H1 (cell line): ENCODE measurements around the gene PLLP. TPM values are rescaled to one million over a fixed set of nuclear protein-coding genes. Genes with fewer than 3 reads are reported as not detected.

Source experiments
- BACH1 ChIP-seq: IDR thresholded peaks from 2 replicates; pipeline ENCODE4 v1.6.1; 2012; ENCODE audit warnings: low read length, improper control_type of control experiment
- CHD7 ChIP-seq: fragments of 300-600 bp; sonication (generic); IDR thresholded peaks from 2 replicates; pipeline ENCODE4 v1.7.1; 2012; ENCODE audit warnings: low read length, moderate library complexity, mild to moderate bottlenecking, inconsistent platforms; ENCODE audit not compliant: insufficient replicate concordance
- EP300 ChIP-seq, 2 experiments: IDR thresholded peaks; 1 replicate in 1 of 2; 2 replicates in 1 of 2; pipeline ENCODE4 v1.6.1; 2011 to 2012; ENCODE audit warnings: low read depth in 2 of 2, low read length in 2 of 2, mild to moderate bottlenecking in 2 of 2, borderline replicate concordance in 1 of 2, inconsistent platforms in 1 of 2, moderate library complexity in 1 of 2
- JUND ChIP-seq: IDR thresholded peaks from 2 replicates; pipeline ENCODE4 v1.6.1; 2011; ENCODE audit warnings: mild to moderate bottlenecking, improper control_type of control experiment, low read length
- MAX ChIP-seq: IDR thresholded peaks from 2 replicates; pipeline ENCODE4 v1.6.1; 2012; ENCODE audit warnings: inconsistent platforms
- NRF1 ChIP-seq: IDR thresholded peaks from 2 replicates; pipeline ENCODE4 v1.6.1; 2011; ENCODE audit warnings: mild to moderate bottlenecking, low read depth, low read length, improper control_type of control experiment
- POLR2AphosphoS5 ChIP-seq: IDR thresholded peaks from 2 replicates; pipeline ENCODE4 v1.6.1; 2011; ENCODE audit warnings: low read depth, low read length
- SP4 ChIP-seq: IDR thresholded peaks from 2 replicates; pipeline ENCODE4 v1.6.1; 2012; ENCODE audit warnings: low read length, inconsistent platforms
- YY1 ChIP-seq: IDR thresholded peaks from 2 replicates; pipeline ENCODE4 v1.6.1; 2011; ENCODE audit warnings: low read depth, mild to moderate bottlenecking, low read length
- polyA plus RNA-seq, 7 experiments: library from polyadenylated mRNA; depleted of rRNA in 3 of 7; stranded (reverse) in 5 of 7; unstranded in 2 of 7; fragments of >200 nt in 5 of 7; fragments of 200-250 nt in 2 of 7; gene quantifications; 1 replicate in 5 of 7; 2 replicates in 1 of 7; 4 replicates in 1 of 7; pipeline versions ENCODE4 v1.2.1 to v1.2.3, GENCODE V29; 2011 to 2013; ENCODE audit warnings: missing spikeins in 2 of 7, mixed read lengths in 2 of 7
- total RNA-seq: library from RNA; stranded (reverse); fragmentation: NEBNext Ultra II Directional; extraction: Animal tissue kit (Norgen Biotek cat#: 25700); gene quantifications from 2 replicates; pipeline ENCODE4 v1.2.1, GENCODE V29; 2021

The PLLP gene
- total and polyA plus RNA-seq, 2 of the 8 experiments (the other 6 are each of a cell fraction or from before 2014, with no cell fraction given): 2.9 to 10.6 TPM

- TF ChIP-seq YY1 (no peak), MAX (no peak), SP4 (no peak), NRF1 (no peak), BACH1 (no peak), EP300 (IDR thresholded peaks at IDR 0.05; ENCODE audit: borderline replicate concordance in 1 of 2, low read depth in 2 of 2, low read length in 2 of 2) (no peak), JUND (no peak), POLR2AphosphoS5 (no peak), CHD7 (no peak)
Measured at GRCh38 chr16:57277586-57277985, 6.9 kb downstream of the PLLP start (continued).
